Peyer's patch (tissue), 4 donors: ENCODE results near the gene LRRC37A.
"Not testable (repeated sequence)": the region's sequence is repeated elsewhere in the genome, so short reads cannot be mapped to it uniquely, and the experiment has no call there.

Experiments
- POLR2A ChIP-seq, 2 donors: fragments of 450-650 bp; IDR thresholded peaks; one replicate each; pipeline ENCODE4 v1.5.1; 2017; ENCODE audit warnings: antibody characterized with exemption in 2 of 2, mild to moderate bottlenecking in 2 of 2, moderate library complexity in 2 of 2
- TF ChIP-seq, protein P1 (sequence below), 6 experiments: fragments of 450-650 bp in 4 of 6; fragments of 200-600 bp in 2 of 6; sonication (generic) in 1 of 6; IDR thresholded peaks; one replicate each; pipeline ENCODE4 v1.5.1; 2017 to 2019; ENCODE audit warnings: antibody characterized with exemption in 6 of 6, mild to moderate bottlenecking in 3 of 6, moderate library complexity in 1 of 6

DNA sequence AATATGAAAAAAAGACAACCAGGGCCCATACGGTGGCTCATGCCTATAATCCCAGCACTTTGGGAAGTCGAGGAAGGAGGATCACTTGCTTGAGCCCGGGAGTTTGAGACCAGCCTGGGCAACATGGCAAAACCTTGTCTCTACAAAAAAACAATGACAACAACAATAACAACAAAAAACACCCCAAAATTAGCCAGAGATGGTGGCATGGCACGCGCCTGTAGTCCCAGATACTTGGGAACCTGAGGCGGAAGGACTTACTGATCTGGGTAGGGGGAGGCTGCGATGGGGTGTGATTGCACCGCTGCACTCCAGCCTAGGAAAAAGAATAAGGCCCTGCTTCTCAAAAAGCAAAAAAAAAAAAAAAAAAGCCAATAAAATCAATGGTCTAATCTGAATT, 3.3 kb upstream of the LRRC37A start:
- TF ChIP-seq, protein P1, sequence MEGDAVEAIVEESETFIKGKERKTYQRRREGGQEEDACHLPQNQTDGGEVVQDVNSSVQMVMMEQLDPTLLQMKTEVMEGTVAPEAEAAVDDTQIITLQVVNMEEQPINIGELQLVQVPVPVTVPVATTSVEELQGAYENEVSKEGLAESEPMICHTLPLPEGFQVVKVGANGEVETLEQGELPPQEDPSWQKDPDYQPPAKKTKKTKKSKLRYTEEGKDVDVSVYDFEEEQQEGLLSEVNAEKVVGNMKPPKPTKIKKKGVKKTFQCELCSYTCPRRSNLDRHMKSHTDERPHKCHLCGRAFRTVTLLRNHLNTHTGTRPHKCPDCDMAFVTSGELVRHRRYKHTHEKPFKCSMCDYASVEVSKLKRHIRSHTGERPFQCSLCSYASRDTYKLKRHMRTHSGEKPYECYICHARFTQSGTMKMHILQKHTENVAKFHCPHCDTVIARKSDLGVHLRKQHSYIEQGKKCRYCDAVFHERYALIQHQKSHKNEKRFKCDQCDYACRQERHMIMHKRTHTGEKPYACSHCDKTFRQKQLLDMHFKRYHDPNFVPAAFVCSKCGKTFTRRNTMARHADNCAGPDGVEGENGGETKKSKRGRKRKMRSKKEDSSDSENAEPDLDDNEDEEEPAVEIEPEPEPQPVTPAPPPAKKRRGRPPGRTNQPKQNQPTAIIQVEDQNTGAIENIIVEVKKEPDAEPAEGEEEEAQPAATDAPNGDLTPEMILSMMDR (IDR thresholded peaks at IDR 0.05): not testable (repeated sequence)
- not testable (repeated sequence) for TF ChIP-seq POLR2A (IDR thresholded peaks at IDR 0.05)
